DND-41 (cell line): ENCODE data around the gene IL10.

Source experiments
- ATAC-seq: fragments of 200-7000 bp; cut with Tn5 transposase; 3 replicates; pipeline ENCODE4 v1.9.1; 2021; ENCODE audit warnings: low read depth; ENCODE audit not compliant: insufficient read depth
- DNase-seq: peaks from one replicate; pipeline ENCODE4 v3.0.0-alpha.2; 2020
- H2AFZ ChIP-seq: 2 replicates; pipeline ENCODE4 v1.6.0; 2012; ENCODE audit warnings: low read depth, low read length
- H3K27ac ChIP-seq: 2 replicates; pipeline ENCODE4 v1.5.1; 2012; ENCODE audit warnings: low read length, inconsistent platforms
- H3K27me3 ChIP-seq: fragments of 200-600 bp; sonication (generic); 2 replicates; pipeline ENCODE4 v1.6.0; 2012; ENCODE audit warnings: low read length, mild to moderate bottlenecking, inconsistent platforms; ENCODE audit not compliant: insufficient read depth, poor library complexity
- H3K36me3 ChIP-seq: 2 replicates; pipeline ENCODE4 v1.5.1; 2012; ENCODE audit warnings: low read length, inconsistent platforms; ENCODE audit not compliant: insufficient read depth
- H3K4me1 ChIP-seq: 2 replicates; pipeline ENCODE4 v1.5.1; 2012; ENCODE audit warnings: mild to moderate bottlenecking, low read length; ENCODE audit not compliant: insufficient read depth
- H3K4me2 ChIP-seq: 2 replicates; pipeline ENCODE4 v1.6.0; 2012; ENCODE audit warnings: mild to moderate bottlenecking, moderate library complexity, low read length, inconsistent platforms; ENCODE audit not compliant: insufficient read depth
- H3K4me3 ChIP-seq, 2 experiments: fragments of 200-600 bp in 1 of 2; shearing (Covaris generic) in 1 of 2; 2 replicates each; pipeline ENCODE4 v1.5.1; 2012 to 2016; ENCODE audit warnings: inconsistent platforms in 2 of 2, low read length in 2 of 2, mild to moderate bottlenecking in 2 of 2, low read depth in 1 of 2, moderate library complexity in 1 of 2
- H3K79me2 ChIP-seq: 2 replicates; pipeline ENCODE4 v1.6.0; 2012; ENCODE audit warnings: low read length, inconsistent platforms; ENCODE audit not compliant: insufficient read depth
- H3K9ac ChIP-seq: 2 replicates; pipeline ENCODE4 v1.6.0; 2012; ENCODE audit warnings: low read depth, mild to moderate bottlenecking, inconsistent platforms, low read length, moderate library complexity
- H3K9me3 ChIP-seq: 2 replicates; pipeline ENCODE4 v1.5.1; 2012; ENCODE audit warnings: low read length, moderate library complexity, mild to moderate bottlenecking, inconsistent platforms; ENCODE audit not compliant: insufficient read depth, severe bottlenecking
- H4K20me1 ChIP-seq: 2 replicates; pipeline ENCODE4 v1.6.0; 2012; ENCODE audit warnings: low read length; ENCODE audit not compliant: insufficient read depth
- CTCF ChIP-seq: IDR thresholded peaks from 2 replicates; pipeline ENCODE4 v1.5.1; 2012; ENCODE audit warnings: borderline replicate concordance, low read length, moderate library complexity, mild to moderate bottlenecking; ENCODE audit not compliant: poor library complexity, severe bottlenecking; ENCODE audit errors: extremely low read depth
- EZH2 ChIP-seq: IDR thresholded peaks from 3 replicates; pipeline ENCODE4 v1.6.1; 2012; ENCODE audit warnings: borderline replicate concordance, low read depth, mild to moderate bottlenecking, moderate library complexity, low read length, inconsistent platforms; ENCODE audit not compliant: severe bottlenecking

Gene IL10

GRCh38 chr1:206792939-206793607 is 20.8 kb upstream of the IL10 start:
- Histone ChIP-seq H3K27ac (no peak overlapping the region), H3K9me3 (no peaks in the 10 kb centered on the region), H3K36me3 (no peaks in the 10 kb centered on the region), H3K4me1 (peaks cover 20% of the 10 kb centered on the region), H3K4me2 (no peak overlapping the region), H4K20me1 (no peaks in the 10 kb centered on the region), H2AFZ (no peak overlapping the region), H3K4me3 (no peak overlapping the region), H3K27me3 (no peaks in the 10 kb centered on the region), H3K9ac (no peak overlapping the region), H3K79me2 (no peaks in the 10 kb centered on the region)
- DNase-seq (no peak), ATAC-seq (no peak)
- TF ChIP-seq CTCF = no peak
- TF ChIP-seq EZH2 = no peak

GRCh38 chr1:206790502-206791250 is 18.4 kb upstream of the IL10 start:
- H4K20me1 ChIP-seq = no peaks in the 10 kb centered on the region
- no peak overlapping the region for H3K4me2 ChIP-seq
- no peak overlapping the region for H3K4me3 ChIP-seq
- H2AFZ ChIP-seq = no peak overlapping the region
- ATAC-seq (no peak), DNase-seq (no peak)
- TF ChIP-seq EZH2 (no peak), CTCF (no peak)
- H3K9ac ChIP-seq = no peak overlapping the region
- H3K27me3 ChIP-seq = no peaks in the 10 kb centered on the region
- H3K36me3 ChIP-seq = no peaks in the 10 kb centered on the region
- H3K79me2 ChIP-seq = no peaks in the 10 kb centered on the region
- no peak overlapping the region for H3K27ac ChIP-seq
- H3K4me1 ChIP-seq = peaks cover 30% of the 10 kb centered on the region
- H3K9me3 ChIP-seq = no peaks in the 10 kb centered on the region

GRCh38 chr1:206788487-206789050 is 16.3 kb upstream of the IL10 start:
- no peaks in the 10 kb centered on the region for H3K9me3 ChIP-seq
- no peak overlapping the region for H3K4me2 ChIP-seq
- no peak overlapping the region for H3K4me3 ChIP-seq
- no peak for ATAC-seq
- H3K9ac ChIP-seq = no peak overlapping the region
- H3K27ac ChIP-seq = no peak overlapping the region
- H4K20me1 ChIP-seq = no peaks in the 10 kb centered on the region
- no peaks in the 10 kb centered on the region for H3K27me3 ChIP-seq
- no peaks in the 10 kb centered on the region for H3K79me2 ChIP-seq
- no peaks in the 10 kb centered on the region for H3K36me3 ChIP-seq
- no peak for DNase-seq
- peaks cover 34% of the 10 kb centered on the region for H3K4me1 ChIP-seq
- TF ChIP-seq CTCF (no peak), EZH2 (no peak)
- no peak overlapping the region for H2AFZ ChIP-seq
